Measurements from ENCODE around the gene MAN2B1. TPM values are rescaled to one million over a fixed set of nuclear protein-coding genes. Genes with fewer than 3 reads are reported as not detected.
"Not testable (repeated sequence)": the region's sequence is repeated elsewhere in the genome, so short reads cannot be mapped to it uniquely, and the experiment has no call there.

MAN2B1 gene
- polyA plus RNA-seq, 3 donors: 218 to 305 (median 295) TPM

GRCh38 chr19:12646551-12646950, 20.0 kb downstream of the MAN2B1 start:
- H3K27me3 ChIP-seq (ENCODE audit: control insufficient read depth in 2 of 2, insufficient read depth in 2 of 2, low read length in 2 of 2): no peaks in the 10 kb centered on the region
- no peak for TF ChIP-seq CTCF (IDR thresholded peaks at IDR 0.05)
- no peak for DNase-seq
- no peak overlapping the region for H3K4me2 ChIP-seq (replicated peaks; ENCODE audit: extremely low read depth, low read length, poor library complexity, severe bottlenecking)
- H3K9ac ChIP-seq (ENCODE audit: insufficient read depth, low read length, poor library complexity, severe bottlenecking): no peak overlapping the region
- peak overlapping the region; percentile 6 to 38 for H3K27ac ChIP-seq (ENCODE audit: low read depth in 1 of 2, low read length in 2 of 2)
- H4K20me1 ChIP-seq (ENCODE audit: insufficient read depth, low read length): peaks cover 47% of the 10 kb centered on the region
- WGBS (ENCODE audit: insufficient coverage): 76% methylated on average over 4 of the region's 10 CpGs
- H3K27me3 Mint-ChIP-seq (ENCODE audit: low read depth in 3 of 3): peaks cover 0 to 4% (median 0%) of the 10 kb centered on the region in 3 donors
- peaks cover 27% of the 10 kb centered on the region for H3K4me1 Mint-ChIP-seq
- H3K4me3 Mint-ChIP-seq: no peak overlapping the region
- no peak overlapping the region for H3K4me3 ChIP-seq (replicated peaks in 1 of 3; ENCODE audit: low read depth in 2 of 3, low read length in 3 of 3)
- H3K27ac Mint-ChIP-seq: peak overlapping the region in 4 of 7 donors; percentile 31 to 57 (median 44)
- no peaks in the 10 kb centered on the region for H3K9me3 ChIP-seq (replicated peaks in 1 of 2; ENCODE audit: control insufficient read depth in 1 of 2, insufficient read depth in 1 of 2, low read length in 2 of 2)
- no peaks in the 10 kb centered on the region for H3K79me2 ChIP-seq (ENCODE audit: insufficient read depth, low read length)
- H2AFZ ChIP-seq (ENCODE audit: insufficient read depth, low read depth, low read length, poor library complexity, severe bottlenecking): no peak overlapping the region
- H3K9me3 Mint-ChIP-seq: peaks cover 0 to 5% (median 3%) of the 10 kb centered on the region in 7 donors
- intact Hi-C loops (cut with micrococcal nuclease): no loop called here
- peaks cover 44 to 79% of the 10 kb centered on the region in 2 donors for H3K36me3 Mint-ChIP-seq
- H3K36me3 ChIP-seq (replicated peaks in 1 of 2; ENCODE audit: control insufficient read depth in 1 of 2, insufficient read depth in 2 of 2, low read length in 2 of 2): peaks cover 41 to 56% of the 10 kb centered on the region in 2 donors
- peaks cover 12 to 29% of the 10 kb centered on the region in 2 donors for H3K4me1 ChIP-seq (ENCODE audit: control insufficient read depth in 1 of 2, insufficient read depth in 2 of 2, low read length in 2 of 2)

DNA sequence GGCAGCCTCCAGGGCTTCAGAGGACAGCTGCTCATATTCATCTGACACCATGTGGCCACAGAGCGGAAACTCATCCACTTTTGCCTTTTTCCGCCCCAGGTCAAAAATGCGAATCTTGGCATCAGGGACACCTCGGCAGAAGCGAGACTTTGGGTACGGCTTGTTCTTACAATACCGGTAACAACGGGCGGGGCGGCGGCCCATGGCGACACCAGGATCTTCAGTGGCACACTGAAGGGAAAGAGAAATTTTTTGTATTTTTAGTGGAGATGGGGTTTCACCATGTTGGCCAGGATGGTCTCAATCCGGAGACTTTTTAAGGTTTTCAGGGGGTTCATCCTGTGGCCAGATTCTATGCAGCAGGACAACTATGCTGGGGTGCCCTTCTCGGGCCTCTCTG, 22.8 kb downstream of the MAN2B1 start:
- peaks cover 32% of the 10 kb centered on the region for H3K4me1 Mint-ChIP-seq
- WGBS (ENCODE audit: insufficient coverage): over 99% methylated on average over 13 of the region's 14 CpGs

More for the DNA sequence above, 22.8 kb downstream of the MAN2B1 start:
- H3K4me3 Mint-ChIP-seq; H3K9ac ChIP-seq (ENCODE audit: insufficient read depth, low read length, poor library complexity, severe bottlenecking); H3K27ac ChIP-seq (ENCODE audit: low read depth in 1 of 2, low read length in 2 of 2); H3K27me3 Mint-ChIP-seq (ENCODE audit: low read depth in 3 of 3); H2AFZ ChIP-seq (ENCODE audit: insufficient read depth, low read depth, low read length, poor library complexity, severe bottlenecking); H3K9me3 ChIP-seq (replicated peaks in 1 of 2; ENCODE audit: control insufficient read depth in 1 of 2, insufficient read depth in 1 of 2, low read length in 2 of 2); H3K4me3 ChIP-seq (replicated peaks in 1 of 3; ENCODE audit: low read depth in 2 of 3, low read length in 3 of 3); H3K79me2 ChIP-seq (ENCODE audit: insufficient read depth, low read length); intact Hi-C loops (cut with micrococcal nuclease); DNase-seq; H3K9me3 Mint-ChIP-seq; H3K4me2 ChIP-seq (replicated peaks; ENCODE audit: extremely low read depth, low read length, poor library complexity, severe bottlenecking); H3K27me3 ChIP-seq (ENCODE audit: control insufficient read depth in 2 of 2, insufficient read depth in 2 of 2, low read length in 2 of 2): not testable (repeated sequence)
- peaks cover 20 to 37% of the 10 kb centered on the region in 2 donors for H3K4me1 ChIP-seq (ENCODE audit: control insufficient read depth in 1 of 2, insufficient read depth in 2 of 2, low read length in 2 of 2)
- peaks cover 28% of the 10 kb centered on the region for H4K20me1 ChIP-seq (ENCODE audit: insufficient read depth, low read length)
- H3K27ac Mint-ChIP-seq: peak overlapping the region in 3 of 7 donors; percentile 26 to 54 (median 52)
- peaks cover 26 to 52% of the 10 kb centered on the region in 2 donors for H3K36me3 Mint-ChIP-seq
- peaks cover 24 to 40% of the 10 kb centered on the region in 2 donors for H3K36me3 ChIP-seq (replicated peaks in 1 of 2; ENCODE audit: control insufficient read depth in 1 of 2, insufficient read depth in 2 of 2, low read length in 2 of 2)

Data from CD14-positive monocyte (primary cell).